Liver (tissue), 3 donors: ENCODE data around the gene GNB5.

ENCODE experiments used
- GABPA ChIP-seq, 2 donors: IDR thresholded peaks in 1 of 2; conservative IDR thresholded peaks in 1 of 2; 2 replicates each; pipeline ENCODE4 v1.6.1; 2016; ENCODE audit warnings: antibody characterized with exemption in 2 of 2, mild to moderate bottlenecking in 1 of 2, moderate library complexity in 1 of 2
- TF ChIP-seq, protein P1 (sequence below): fragments of 150-350 bp; IDR thresholded peaks from 2 replicates; pipeline ENCODE4 v1.5.1; 2017; ENCODE audit warnings: improper control_type of control experiment, low read depth, low read length; ENCODE audit not compliant: missing input control
- TF ChIP-seq, protein P2 (sequence below): IDR thresholded peaks from 2 replicates; pipeline ENCODE4 v1.6.1; 2016; ENCODE audit warnings: antibody characterized with exemption
- donor health status: healthy.
- donor health status: healthy.

DNA sequence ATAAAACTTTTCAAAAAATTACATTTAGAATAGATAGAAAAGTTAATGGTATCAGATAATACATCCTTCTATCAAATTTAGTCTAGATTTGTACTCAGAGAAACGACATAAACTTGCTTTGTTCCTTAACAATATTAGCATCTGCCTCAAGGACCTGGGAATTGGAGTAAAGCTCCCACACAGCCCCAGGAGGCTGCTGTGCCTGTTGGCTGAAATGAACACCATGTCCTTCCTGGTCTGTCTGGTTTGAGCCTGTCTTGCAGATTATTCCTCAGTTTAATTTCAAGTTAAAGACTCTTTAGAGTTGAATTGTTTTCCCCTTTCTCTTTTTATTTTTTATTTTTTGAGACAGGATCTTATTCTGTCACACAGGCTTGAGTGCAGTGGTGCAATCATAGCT, 19.4 kb downstream of the GNB5 start:
- TF ChIP-seq, protein P1, sequence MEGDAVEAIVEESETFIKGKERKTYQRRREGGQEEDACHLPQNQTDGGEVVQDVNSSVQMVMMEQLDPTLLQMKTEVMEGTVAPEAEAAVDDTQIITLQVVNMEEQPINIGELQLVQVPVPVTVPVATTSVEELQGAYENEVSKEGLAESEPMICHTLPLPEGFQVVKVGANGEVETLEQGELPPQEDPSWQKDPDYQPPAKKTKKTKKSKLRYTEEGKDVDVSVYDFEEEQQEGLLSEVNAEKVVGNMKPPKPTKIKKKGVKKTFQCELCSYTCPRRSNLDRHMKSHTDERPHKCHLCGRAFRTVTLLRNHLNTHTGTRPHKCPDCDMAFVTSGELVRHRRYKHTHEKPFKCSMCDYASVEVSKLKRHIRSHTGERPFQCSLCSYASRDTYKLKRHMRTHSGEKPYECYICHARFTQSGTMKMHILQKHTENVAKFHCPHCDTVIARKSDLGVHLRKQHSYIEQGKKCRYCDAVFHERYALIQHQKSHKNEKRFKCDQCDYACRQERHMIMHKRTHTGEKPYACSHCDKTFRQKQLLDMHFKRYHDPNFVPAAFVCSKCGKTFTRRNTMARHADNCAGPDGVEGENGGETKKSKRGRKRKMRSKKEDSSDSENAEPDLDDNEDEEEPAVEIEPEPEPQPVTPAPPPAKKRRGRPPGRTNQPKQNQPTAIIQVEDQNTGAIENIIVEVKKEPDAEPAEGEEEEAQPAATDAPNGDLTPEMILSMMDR: no peak
- no peak for TF ChIP-seq GABPA (IDR thresholded peaks at IDR 0.05 in 1 of 2, conservative IDR thresholded peaks at IDR 0.05 in 1 of 2)
- TF ChIP-seq, protein P2, sequence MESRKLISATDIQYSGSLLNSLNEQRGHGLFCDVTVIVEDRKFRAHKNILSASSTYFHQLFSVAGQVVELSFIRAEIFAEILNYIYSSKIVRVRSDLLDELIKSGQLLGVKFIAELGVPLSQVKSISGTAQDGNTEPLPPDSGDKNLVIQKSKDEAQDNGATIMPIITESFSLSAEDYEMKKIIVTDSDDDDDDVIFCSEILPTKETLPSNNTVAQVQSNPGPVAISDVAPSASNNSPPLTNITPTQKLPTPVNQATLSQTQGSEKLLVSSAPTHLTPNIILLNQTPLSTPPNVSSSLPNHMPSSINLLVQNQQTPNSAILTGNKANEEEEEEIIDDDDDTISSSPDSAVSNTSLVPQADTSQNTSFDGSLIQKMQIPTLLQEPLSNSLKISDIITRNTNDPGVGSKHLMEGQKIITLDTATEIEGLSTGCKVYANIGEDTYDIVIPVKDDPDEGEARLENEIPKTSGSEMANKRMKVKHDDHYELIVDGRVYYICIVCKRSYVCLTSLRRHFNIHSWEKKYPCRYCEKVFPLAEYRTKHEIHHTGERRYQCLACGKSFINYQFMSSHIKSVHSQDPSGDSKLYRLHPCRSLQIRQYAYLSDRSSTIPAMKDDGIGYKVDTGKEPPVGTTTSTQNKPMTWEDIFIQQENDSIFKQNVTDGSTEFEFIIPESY: no peak
